Measurements from ENCODE around the gene NUP210L.
A peak's percentile ranks its signal among the peaks of the same experiment; 100 is the strongest.

NUP210L gene

DNA sequence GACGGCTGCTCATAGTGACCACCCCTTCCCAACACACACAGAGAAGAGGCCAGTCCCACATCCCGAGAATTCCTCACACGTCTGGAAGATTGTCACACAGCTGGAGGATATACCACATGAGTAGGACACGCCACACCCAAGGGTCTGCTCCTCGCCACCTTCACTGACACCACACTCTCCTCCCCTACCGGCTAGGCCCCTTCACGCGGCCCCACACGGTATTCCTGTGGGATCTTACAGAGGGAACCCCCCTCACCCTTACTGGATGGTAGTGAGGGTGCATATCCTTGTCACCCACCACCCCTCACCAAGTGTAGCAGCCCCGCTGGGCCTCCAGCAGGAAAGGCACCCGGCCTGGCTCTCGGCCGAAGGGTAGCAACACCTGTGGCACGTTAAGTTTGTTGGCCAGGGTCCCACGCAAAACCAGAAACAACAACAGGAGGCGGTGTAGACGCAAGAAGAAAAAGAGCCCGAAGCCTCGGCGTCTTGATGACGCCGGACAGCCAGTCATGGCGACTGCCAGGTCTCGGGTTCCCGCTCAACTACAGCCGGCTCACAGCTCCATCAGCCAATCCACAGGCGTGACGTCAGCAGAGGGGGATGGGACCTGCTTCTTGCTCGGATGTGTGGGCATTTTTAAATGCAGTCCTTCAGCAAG lies at the start of gene NUP210L:
Gene NUP210L, minus strand, starts transcription at position 540 of the 658 bp plus-strand sequence.
- TF ChIP-seq, protein P1, sequence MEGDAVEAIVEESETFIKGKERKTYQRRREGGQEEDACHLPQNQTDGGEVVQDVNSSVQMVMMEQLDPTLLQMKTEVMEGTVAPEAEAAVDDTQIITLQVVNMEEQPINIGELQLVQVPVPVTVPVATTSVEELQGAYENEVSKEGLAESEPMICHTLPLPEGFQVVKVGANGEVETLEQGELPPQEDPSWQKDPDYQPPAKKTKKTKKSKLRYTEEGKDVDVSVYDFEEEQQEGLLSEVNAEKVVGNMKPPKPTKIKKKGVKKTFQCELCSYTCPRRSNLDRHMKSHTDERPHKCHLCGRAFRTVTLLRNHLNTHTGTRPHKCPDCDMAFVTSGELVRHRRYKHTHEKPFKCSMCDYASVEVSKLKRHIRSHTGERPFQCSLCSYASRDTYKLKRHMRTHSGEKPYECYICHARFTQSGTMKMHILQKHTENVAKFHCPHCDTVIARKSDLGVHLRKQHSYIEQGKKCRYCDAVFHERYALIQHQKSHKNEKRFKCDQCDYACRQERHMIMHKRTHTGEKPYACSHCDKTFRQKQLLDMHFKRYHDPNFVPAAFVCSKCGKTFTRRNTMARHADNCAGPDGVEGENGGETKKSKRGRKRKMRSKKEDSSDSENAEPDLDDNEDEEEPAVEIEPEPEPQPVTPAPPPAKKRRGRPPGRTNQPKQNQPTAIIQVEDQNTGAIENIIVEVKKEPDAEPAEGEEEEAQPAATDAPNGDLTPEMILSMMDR (IDR thresholded peaks at IDR 0.05): no peak

DNA sequence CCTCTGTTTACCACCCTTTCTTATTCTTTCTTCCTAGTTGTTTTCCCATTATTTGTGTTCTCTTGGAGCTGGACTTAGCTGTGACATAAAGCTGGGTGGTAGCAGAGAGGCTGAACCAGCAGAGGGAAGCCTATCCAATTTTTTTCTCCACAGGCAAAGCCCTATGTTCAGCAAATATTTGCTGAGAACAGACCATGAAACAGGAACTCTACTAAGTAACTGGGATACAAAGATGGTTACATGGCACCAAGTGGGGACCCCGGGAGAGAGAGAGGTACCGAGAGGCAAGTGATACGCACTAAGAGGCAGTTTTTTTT lies 44.6 kb upstream of the NUP210L start:
- TF ChIP-seq, protein P1 (IDR thresholded peaks at IDR 0.05): no peak

DNA sequence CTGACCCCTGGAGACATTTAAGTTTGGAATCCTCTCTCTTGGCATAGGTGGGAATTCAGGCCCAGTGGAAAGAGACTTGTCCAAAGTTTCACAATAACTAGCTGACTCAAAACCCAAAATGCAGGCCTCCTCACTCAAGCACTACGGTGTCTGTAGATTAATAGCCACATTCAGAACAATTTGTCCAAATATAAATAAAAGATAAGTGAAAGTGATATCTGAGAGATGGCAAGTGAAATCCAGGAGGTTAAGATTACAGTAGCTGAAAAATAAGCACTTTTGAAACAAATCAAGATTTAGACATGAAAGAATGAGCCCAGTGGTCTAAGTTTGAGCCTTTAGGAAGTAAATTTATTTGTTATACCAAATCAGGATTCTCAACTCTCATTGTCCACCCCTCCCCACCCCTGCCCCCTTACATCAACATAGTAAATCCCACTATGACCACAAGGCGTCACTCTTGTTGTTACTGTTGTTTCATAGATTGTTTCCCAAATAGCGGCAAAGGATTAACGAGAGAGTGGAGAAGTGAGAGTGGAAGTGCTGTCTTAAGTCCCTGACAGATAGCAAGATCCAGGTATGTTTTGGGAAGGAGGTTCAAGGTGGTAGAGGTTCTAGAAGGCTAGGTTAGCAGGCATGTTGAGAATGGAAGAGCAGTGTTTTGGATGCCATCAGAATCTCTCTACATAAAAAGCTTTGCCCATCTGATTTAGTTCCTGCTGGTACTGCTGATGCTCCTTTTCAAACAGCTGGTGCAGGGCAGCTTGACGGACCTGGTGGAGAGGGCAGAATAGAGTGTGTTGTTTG lies 44.1 kb upstream of the NUP210L start:
- TF ChIP-seq, protein P1 (IDR thresholded peaks at IDR 0.05): peak; percentile 65; the same call in 1 of the 2 replicates

DNA sequence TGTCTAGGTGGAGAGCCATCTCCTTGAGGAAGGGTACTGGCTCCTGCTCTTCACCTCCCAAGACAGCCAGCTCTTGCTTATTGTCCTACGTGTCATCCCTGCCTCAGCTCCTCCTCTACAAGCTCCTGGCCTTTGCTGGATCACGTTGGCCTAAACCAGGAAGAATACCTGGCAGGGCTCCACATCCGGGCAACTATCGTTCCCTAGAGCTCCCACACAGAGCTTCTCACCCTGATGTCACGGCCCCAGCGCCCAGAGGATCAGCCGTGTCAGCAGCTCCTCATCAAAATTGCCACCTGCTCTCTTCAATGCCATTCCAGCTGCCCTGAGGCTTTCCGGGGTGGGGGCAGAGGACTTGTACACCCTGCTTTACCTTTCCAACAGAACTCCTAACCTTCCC lies 38.9 kb upstream of the NUP210L start:
- TF ChIP-seq, protein P1 (IDR thresholded peaks at IDR 0.05): no peak

DNA sequence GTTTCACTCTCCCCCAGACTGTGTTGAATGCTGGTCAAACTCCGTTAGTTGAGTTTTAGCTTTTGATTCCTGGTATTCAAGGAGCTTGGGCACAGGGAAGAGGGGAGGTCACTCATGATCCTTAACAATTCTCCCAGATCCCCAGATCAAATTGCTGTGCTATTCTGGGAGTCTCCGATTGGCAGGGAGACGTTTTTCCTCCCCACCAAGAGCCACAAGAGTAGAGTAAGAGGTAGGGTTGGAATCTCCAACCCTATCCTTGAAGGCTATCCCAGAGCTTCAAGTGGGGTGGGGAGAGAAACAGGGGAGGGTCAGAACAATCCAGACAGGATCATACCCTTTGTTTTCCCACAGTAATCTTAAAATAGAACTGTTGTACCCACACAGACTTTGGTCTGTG lies 37.6 kb upstream of the NUP210L start:
- TF ChIP-seq, protein P1 (IDR thresholded peaks at IDR 0.05): no peak

DNA sequence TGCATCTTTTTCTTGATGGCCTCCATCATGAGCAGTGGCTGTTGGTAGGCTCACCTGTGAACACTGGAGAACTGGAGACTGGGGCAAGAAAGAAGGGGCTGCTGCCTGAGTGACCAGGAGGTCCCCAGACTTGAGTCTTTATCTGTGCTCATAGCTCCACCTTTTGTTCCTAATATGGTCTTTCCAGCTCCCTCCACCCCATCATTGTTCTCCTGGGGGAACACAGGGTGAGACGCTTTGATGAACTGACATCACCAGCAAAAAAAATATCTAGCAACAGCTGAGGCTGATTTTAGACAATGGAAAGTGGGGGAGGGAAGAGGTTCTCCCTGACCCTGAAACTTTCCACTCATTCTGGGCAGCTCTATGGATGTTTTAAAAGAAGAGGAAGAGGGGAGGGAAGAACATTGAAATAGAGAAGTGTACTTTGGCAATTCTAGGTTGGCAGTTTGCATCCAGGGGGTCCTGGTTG lies 37.2 kb upstream of the NUP210L start, which contains the start of gene TPM3:
Gene TPM3, minus strand, starts transcription at position 111 of the 472 bp plus-strand sequence. Its CDS starts 82 bp downstream, at position 29.
- TF ChIP-seq, protein P1 (IDR thresholded peaks at IDR 0.05): no peak

DNA sequence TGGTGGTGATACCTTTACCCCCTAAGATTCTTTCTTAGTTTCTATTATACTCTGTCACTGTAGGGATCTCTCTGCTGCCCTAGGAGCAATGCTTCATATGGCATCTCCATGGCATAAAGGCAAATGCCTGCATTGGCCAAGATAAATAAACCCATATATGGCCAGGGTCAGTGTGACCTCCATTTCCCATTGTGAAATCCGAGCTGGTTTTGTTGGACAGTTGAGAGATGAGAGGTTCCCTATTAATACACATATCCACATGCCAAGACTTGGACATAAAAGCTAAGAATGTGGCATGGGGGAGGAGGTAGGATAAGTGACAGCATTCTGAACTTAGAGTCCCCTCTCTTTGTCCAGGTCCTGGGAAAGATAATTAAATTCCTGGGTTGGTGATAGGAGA lies 35.7 kb upstream of the NUP210L start:
- TF ChIP-seq, protein P1 (IDR thresholded peaks at IDR 0.05): no peak

Measured in LNCAP (cell line).